ENCODE measurements around the gene SEC24A. TPM values are rescaled to one million over a fixed set of nuclear protein-coding genes. Genes with fewer than 3 reads are reported as not detected.
"Not testable (repeated sequence)": the region's sequence is repeated elsewhere in the genome, so short reads cannot be mapped to it uniquely, and the experiment has no call there.

SEC24A gene
- total and polyA plus RNA-seq, 5 donors, result 3.0 to 17.5 (median 8.4) TPM

GRCh38 chr5:134650660-134651059, 2.1 kb downstream of the SEC24A start:
- H3K4me3 ChIP-seq (ENCODE audit: low read length); H3K27ac ChIP-seq (ENCODE audit: low read length); H3K4me1 ChIP-seq (ENCODE audit: control insufficient read depth, insufficient read depth, low read length); DNase-seq; H3K27me3 ChIP-seq (ENCODE audit: control insufficient read depth, insufficient read depth); intact Hi-C loops (cut with DNase I); ATAC-seq; H3K9me3 ChIP-seq (ENCODE audit: control insufficient read depth, low read length): not testable (repeated sequence)
- whole genome bisulfite sequencing, result 64% methylated on average over 6 of the region's 6 CpGs

GRCh38 chr5:134651531-134651930, 2.9 kb downstream of the SEC24A start:
- H3K9me3 ChIP-seq (ENCODE audit: control insufficient read depth, low read length), result no peaks in the 10 kb centered on the region
- H3K27ac ChIP-seq (ENCODE audit: low read length), result no peak overlapping the region
- H3K4me3 ChIP-seq (ENCODE audit: low read length), result no peak overlapping the region
- DNase-seq (no peak), ATAC-seq (no peak)
- intact Hi-C loops (cut with DNase I), result no loop called here
- H3K27me3 ChIP-seq (ENCODE audit: control insufficient read depth, insufficient read depth), result no peaks in the 10 kb centered on the region
- WGBS, result 84% methylated on average over 4 of the region's 4 CpGs
- no peaks in the 10 kb centered on the region for H3K4me1 ChIP-seq (ENCODE audit: control insufficient read depth, insufficient read depth, low read length)

- Histone ChIP-seq H3K9me3 (ENCODE audit: control insufficient read depth, low read length) (no peaks in the 10 kb centered on the region), H3K27me3 (ENCODE audit: control insufficient read depth, insufficient read depth) (no peaks in the 10 kb centered on the region), H3K4me3 (ENCODE audit: low read length) (no peak overlapping the region), H3K27ac (ENCODE audit: low read length) (no peak overlapping the region), H3K4me1 (ENCODE audit: control insufficient read depth, insufficient read depth, low read length) (no peaks in the 10 kb centered on the region)
- intact Hi-C loops (cut with DNase I), result no loop called here
- ATAC-seq, result no peak
- no peak for DNase-seq
- 94% methylated on average over 8 of the region's 8 CpGs for WGBS
Observed at GRCh38 chr5:134656690-134657089, 8.1 kb downstream of the SEC24A start.

- no peak overlapping the region for H3K27ac ChIP-seq (ENCODE audit: low read length)
- no peak for ATAC-seq
- H3K4me1 ChIP-seq (ENCODE audit: control insufficient read depth, insufficient read depth, low read length), result no peaks in the 10 kb centered on the region
- intact Hi-C loops (cut with DNase I), result no loop called here
- no peaks in the 10 kb centered on the region for H3K27me3 ChIP-seq (ENCODE audit: control insufficient read depth, insufficient read depth)
- no peaks in the 10 kb centered on the region for H3K9me3 ChIP-seq (ENCODE audit: control insufficient read depth, low read length)
- 76% methylated on average over 4 of the region's 4 CpGs for WGBS
- H3K4me3 ChIP-seq (ENCODE audit: low read length), result no peak overlapping the region
- DNase-seq, result no peak
Observed at GRCh38 chr5:134659456-134659855, 10.9 kb downstream of the SEC24A start.

GRCh38 chr5:134659922-134660321, 11.3 kb downstream of the SEC24A start:
- intact Hi-C loops (cut with DNase I), result no loop called here
- no peak for ATAC-seq
- Histone ChIP-seq H3K9me3 (ENCODE audit: control insufficient read depth, low read length) (no peaks in the 10 kb centered on the region), H3K27me3 (ENCODE audit: control insufficient read depth, insufficient read depth) (no peaks in the 10 kb centered on the region), H3K4me1 (ENCODE audit: control insufficient read depth, insufficient read depth, low read length) (no peaks in the 10 kb centered on the region), H3K27ac (ENCODE audit: low read length) (no peak overlapping the region), H3K4me3 (ENCODE audit: low read length) (no peak overlapping the region)
- 98% methylated on average over 6 of the region's 6 CpGs for WGBS
- DNase-seq, result no peak

- intact Hi-C loops (cut with DNase I), result no loop called here
- H3K27ac ChIP-seq (ENCODE audit: low read length), result no peak overlapping the region
Observed at GRCh38 chr5:134662971-134663370, 14.4 kb downstream of the SEC24A start.

GRCh38 chr5:134664448-134664847, 15.9 kb downstream of the SEC24A start:
- intact Hi-C loops (cut with DNase I), result no loop called here
- Histone ChIP-seq H3K27ac (ENCODE audit: low read length) (no peak overlapping the region), H3K4me1 (ENCODE audit: control insufficient read depth, insufficient read depth, low read length) (peaks cover 2% of the 10 kb centered on the region), H3K9me3 (ENCODE audit: control insufficient read depth, low read length) (no peaks in the 10 kb centered on the region), H3K4me3 (ENCODE audit: low read length) (no peak overlapping the region), H3K27me3 (ENCODE audit: control insufficient read depth, insufficient read depth) (no peaks in the 10 kb centered on the region)
- DNase-seq (no peak), ATAC-seq (no peak)
- WGBS, result 85% methylated on average over 3 of the region's 3 CpGs

More at GRCh38 chr5:134662971-134663370, 14.4 kb downstream of the SEC24A start:
- Histone ChIP-seq H3K27me3 (ENCODE audit: control insufficient read depth, insufficient read depth) (no peaks in the 10 kb centered on the region), H3K9me3 (ENCODE audit: control insufficient read depth, low read length) (no peaks in the 10 kb centered on the region), H3K4me3 (ENCODE audit: low read length) (no peak overlapping the region), H3K4me1 (ENCODE audit: control insufficient read depth, insufficient read depth, low read length) (peaks cover 2% of the 10 kb centered on the region)
- 91% methylated on average over 4 of the region's 4 CpGs for WGBS
- ATAC-seq (no peak), DNase-seq (no peak)

GRCh38 chr5:134673546-134673945, 25.0 kb downstream of the SEC24A start:
- intact Hi-C loops (cut with DNase I); DNase-seq; H3K4me3 ChIP-seq (ENCODE audit: low read length); H3K9me3 ChIP-seq (ENCODE audit: control insufficient read depth, low read length); H3K27me3 ChIP-seq (ENCODE audit: control insufficient read depth, insufficient read depth); ATAC-seq; H3K27ac ChIP-seq (ENCODE audit: low read length); H3K4me1 ChIP-seq (ENCODE audit: control insufficient read depth, insufficient read depth, low read length): not testable (repeated sequence)
- 98% methylated on average over 4 of the region's 4 CpGs for WGBS

GRCh38 chr5:134677357-134677756, 28.8 kb downstream of the SEC24A start:
- H3K4me3 ChIP-seq (ENCODE audit: low read length); intact Hi-C loops (cut with DNase I); H3K27me3 ChIP-seq (ENCODE audit: control insufficient read depth, insufficient read depth); H3K27ac ChIP-seq (ENCODE audit: low read length); H3K4me1 ChIP-seq (ENCODE audit: control insufficient read depth, insufficient read depth, low read length); ATAC-seq; DNase-seq; H3K9me3 ChIP-seq (ENCODE audit: control insufficient read depth, low read length): not testable (repeated sequence)
- WGBS, result 94% methylated on average over 4 of the region's 4 CpGs

- H3K27me3 ChIP-seq (ENCODE audit: control insufficient read depth, insufficient read depth); H3K9me3 ChIP-seq (ENCODE audit: control insufficient read depth, low read length); H3K4me1 ChIP-seq (ENCODE audit: control insufficient read depth, insufficient read depth, low read length); H3K4me3 ChIP-seq (ENCODE audit: low read length); DNase-seq; intact Hi-C loops (cut with DNase I); ATAC-seq; H3K27ac ChIP-seq (ENCODE audit: low read length): not testable (repeated sequence)
- 96% methylated on average over 8 of the region's 8 CpGs for WGBS
Observed at GRCh38 chr5:134690144-134690543, 41.6 kb downstream of the SEC24A start.

GRCh38 chr5:134692722-134693121, 44.1 kb downstream of the SEC24A start:
- intact Hi-C loops (cut with DNase I), result no loop called here

GRCh38 chr5:134708301-134708700, 59.7 kb downstream of the SEC24A start:
- Histone ChIP-seq H3K9me3 (ENCODE audit: control insufficient read depth, low read length) (no peaks in the 10 kb centered on the region), H3K27ac (ENCODE audit: low read length) (no peak overlapping the region), H3K4me1 (ENCODE audit: control insufficient read depth, insufficient read depth, low read length) (no peaks in the 10 kb centered on the region), H3K4me3 (ENCODE audit: low read length) (no peak overlapping the region), H3K27me3 (ENCODE audit: control insufficient read depth, insufficient read depth) (no peaks in the 10 kb centered on the region)
- intact Hi-C loops (cut with DNase I), result loop anchor here in 1 of 4 donors (10.0 kb wide), 1 partner anchor 66 kb away; no protein-coding TSS in a partner anchor
- no peak for DNase-seq
- WGBS, result 94% methylated on average over 1 of the region's 1 CpG
- no peak for ATAC-seq

More at GRCh38 chr5:134692722-134693121, 44.1 kb downstream of the SEC24A start:
- DNase-seq (no peak), ATAC-seq (no peak)
- H3K27ac ChIP-seq (ENCODE audit: low read length), result no peak overlapping the region
- no peaks in the 10 kb centered on the region for H3K27me3 ChIP-seq (ENCODE audit: control insufficient read depth, insufficient read depth)
- H3K4me1 ChIP-seq (ENCODE audit: control insufficient read depth, insufficient read depth, low read length), result no peaks in the 10 kb centered on the region
- H3K4me3 ChIP-seq (ENCODE audit: low read length), result no peak overlapping the region
- H3K9me3 ChIP-seq (ENCODE audit: control insufficient read depth, low read length), result no peaks in the 10 kb centered on the region
